ENCODE data around the gene BATF2.
"Not testable (repeated sequence)": the region's sequence is repeated elsewhere in the genome, so short reads cannot be mapped to it uniquely, and the experiment has no call there.

Gene BATF2

GRCh38 chr11:65013130-65013887 is 16.5 kb upstream of the BATF2 start:
- peak; percentile 38 for DNase-seq

DNA sequence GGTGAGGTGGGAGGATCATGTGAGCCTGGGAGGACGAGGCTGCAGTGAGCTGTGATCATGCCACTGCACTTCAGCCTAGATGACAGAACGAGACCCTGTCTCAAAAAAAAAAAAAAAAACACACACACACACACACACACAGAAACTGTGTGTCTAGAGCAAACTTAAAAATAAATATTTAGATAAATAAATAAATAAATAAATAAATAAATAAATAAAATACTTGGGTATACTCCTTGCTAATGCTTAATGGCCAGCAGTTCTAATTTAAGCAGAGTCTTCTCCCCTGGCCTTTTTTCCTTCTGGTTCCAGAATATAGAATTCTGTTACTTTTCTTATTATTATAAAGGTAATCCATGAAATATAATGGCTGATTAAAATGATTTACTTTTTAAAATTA is 12.1 kb upstream of the BATF2 start:
- DNase-seq: no peak

GRCh38 chr11:65008016-65008415 is 11.2 kb upstream of the BATF2 start:
- no peak for DNase-seq

DNA sequence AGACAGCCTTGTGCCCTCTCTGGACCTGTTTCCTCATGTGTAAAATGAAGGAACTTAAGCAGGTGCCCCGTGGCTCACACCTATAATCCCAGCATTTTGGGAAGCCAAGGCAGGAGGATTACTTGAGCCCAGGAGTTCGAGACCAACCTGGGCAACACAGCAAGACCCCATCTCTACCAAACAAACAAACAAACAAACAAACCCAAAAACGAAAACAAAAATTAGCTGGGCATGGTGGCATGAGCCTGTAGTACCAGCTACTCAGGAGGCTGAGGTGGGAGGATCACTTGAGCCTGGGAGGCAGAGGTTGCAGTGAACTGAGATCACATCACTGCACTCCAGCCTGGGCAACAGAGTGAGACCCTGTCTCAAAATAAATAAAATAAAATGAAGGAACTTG is 7.2 kb upstream of the BATF2 start:
- DNase-seq: not testable (repeated sequence)

DNA sequence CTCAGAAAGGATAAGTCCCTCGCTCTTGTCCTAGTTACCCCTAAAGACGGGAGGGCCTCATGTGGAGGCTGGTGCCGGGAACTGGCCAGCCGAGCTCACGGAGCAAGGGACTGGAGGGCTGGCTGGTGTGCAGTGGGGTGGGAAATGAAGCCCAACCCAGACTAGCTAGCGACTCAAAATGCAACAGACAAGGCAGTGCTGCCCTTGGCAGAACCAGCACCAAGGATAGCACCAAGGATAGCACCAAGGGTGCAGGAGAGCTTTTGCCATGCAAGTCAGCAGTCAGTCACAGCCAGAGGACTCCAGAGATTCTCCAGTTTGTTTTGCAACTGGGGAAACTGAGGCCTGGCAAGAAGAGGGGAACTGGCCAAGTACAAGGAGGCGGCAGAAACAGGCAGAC is 6.5 kb upstream of the BATF2 start:
- DNase-seq: no peak

DNA sequence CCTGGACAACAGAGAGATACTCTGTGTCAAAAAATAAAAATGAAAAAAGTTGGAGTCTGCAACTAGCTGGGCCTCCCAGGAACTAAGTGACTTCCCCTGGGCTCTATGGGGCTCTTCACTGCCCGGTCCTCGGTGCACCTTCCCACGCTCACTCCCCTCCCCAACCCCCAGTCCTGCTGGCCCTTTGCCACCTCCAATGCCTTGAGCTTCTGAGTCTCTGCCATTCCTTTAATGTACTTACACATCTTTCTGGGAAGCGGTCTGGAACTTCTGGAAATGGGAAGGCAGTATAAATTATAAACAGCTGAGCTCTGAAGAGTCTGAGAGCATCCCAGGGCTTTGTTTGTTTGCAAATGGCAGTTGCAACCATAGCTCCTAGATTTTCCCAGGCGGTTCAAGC is 5.9 kb upstream of the BATF2 start:
- no peak for DNase-seq

DNA sequence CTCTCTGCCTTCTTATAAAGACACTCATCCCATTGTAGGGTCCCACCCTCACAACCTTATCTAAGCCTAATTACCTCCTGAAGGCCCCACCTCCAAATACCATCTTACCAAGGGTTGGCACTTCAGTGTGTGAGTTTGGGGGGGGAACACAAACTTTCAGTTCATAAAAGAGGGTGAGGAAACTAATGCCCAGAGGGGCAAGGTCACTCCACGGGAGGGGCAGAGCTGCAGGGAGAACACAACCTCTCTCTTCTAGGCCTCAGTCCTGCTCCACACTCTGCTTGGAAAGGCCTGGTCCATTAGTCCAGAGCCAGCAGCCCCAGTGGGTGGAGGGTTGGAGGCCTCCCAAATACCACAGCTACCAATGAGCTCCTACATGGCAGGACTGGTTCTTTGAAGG is 2.7 kb upstream of the BATF2 start:
- DNase-seq: no peak

DNA sequence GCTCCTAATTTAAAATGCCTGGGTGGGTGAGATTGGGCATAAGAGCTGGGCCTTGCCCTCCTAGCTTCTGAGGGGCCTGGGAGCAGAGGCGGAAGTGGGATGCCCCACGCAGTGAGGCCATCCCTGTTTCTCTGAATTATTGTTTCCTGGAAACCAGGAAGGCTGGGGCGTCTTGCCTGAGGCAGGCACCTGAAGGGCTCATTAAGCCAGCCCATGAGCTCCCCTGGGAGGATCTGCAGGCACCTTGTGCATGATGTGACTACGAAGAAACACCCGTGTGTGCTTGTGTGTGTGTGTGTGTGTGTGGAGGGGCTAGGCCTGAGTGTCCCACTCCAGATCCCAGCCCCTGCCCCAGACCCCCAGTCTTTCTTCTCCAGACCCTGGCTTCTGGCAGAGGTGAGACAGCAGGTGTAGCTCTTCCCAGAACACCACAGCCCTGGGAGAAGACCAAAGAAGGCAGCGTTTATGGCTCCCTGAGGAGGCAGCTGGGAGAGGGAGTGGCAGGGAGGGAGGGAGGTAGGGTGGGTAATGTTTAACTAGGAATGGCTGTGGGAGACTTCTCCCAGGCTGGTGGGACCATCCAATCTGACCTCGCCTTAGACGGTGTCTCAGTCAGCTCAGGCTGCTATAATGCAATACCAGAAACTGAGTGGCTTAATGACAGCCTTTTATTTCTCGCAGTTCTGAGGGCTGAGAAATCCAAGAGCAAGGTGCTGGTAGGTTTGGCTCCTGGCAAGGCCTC is 2.1 kb upstream of the BATF2 start:
- DNase-seq: no peak

DNA sequence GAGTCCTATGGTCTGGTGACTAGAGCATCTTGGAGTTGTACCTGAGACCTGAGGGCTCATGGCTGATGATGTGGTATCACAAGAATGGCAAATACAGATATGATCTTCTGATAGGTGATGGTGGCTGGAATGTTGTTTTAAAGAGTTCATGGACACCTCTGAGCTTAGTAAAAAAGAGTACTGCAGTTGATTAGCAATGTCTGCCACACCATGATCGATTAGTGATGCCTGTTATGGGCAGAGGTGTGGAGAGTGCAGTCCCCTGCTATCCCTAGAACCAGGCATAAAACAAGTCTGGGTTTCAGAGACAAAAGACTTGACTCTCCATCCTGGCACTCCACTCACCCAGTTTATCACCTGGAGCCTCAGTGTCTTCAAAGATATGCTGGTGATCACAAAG is 1.4 kb upstream of the BATF2 start:
- no peak for DNase-seq

- no peak for DNase-seq
These were observed 453 bp downstream of the BATF2 start for GRCh38 chr11:64996327-64996709.

GRCh38 chr11:64994318-64994717 is 2.5 kb downstream of the BATF2 start:
- no peak for DNase-seq

DNA sequence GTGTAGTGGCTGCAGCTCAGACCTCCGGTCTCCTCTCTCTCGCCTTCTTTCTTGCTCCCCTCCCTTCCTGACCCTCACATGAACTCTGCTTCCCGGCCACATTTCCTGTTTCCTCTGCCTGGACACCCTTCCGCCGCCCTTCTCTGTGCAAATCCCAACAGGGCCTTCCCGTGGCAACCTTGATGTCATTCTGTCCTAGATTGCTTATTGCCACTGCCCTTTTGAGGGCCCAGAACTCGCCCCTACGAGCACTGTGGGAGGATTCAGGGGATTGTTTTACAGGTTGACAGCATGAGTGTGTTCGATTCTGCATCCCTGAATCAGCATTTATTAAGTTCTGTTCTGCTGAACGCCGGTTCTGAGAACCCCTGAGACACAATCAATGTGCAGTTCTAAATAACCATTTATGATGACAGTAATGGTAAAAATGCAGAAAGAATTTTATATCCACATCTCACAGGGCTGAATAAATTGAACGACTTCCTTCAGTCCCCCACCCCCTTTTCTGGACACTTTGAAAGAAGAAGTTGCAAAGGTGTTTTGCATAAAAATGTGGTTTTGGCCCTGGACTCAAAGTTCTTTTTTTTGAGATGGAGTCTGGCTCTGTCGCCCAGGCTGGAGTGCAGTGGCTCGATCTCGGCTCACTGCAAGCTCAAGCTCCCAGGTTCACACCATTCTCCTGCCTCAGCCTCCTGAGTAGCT is 6.4 kb downstream of the BATF2 start:
- DNase-seq: no peak

DNA sequence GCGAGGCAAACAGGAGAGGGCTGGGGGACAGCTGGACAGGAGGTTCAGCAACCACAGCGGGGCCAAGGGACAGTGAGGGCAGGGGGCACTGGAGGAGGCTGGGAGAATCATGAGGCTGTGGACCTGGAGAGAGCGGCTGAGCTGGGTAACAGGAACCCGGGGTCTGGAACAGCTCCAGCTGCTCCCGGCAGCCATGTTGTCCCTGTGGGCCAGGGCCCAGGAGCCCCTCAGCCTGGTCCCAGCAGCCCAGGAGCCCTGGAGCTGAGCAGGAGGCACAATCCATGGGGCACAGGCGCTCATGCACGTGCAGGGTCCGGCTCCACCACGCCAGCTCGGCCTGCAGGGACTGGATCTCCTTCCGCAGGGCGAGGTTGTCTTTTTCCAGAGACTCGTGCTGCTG is 7.4 kb downstream of the BATF2 start:
- DNase-seq: no peak

- no peak for DNase-seq
These were observed 8.5 kb downstream of the BATF2 start for GRCh38 chr11:64987998-64988854.

DNA sequence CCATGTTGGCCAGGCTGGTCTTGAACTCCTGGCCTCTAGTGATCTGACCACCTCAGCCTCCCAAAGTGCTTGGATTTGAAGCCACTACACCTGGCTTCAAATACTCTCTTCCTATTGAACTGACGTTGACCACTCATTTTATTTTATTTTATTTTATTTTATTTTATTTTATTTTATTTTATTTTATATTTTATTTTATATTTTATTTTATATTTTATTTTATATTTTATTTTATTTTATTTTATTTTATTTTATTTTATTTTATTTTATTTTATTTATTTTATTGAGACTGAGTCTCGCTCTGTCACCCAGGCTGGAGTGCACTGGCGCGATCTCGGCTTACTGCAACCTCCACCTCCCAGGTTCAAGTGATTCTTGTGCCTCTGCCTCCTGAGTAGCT is 13.4 kb downstream of the BATF2 start:
- DNase-seq: not testable (repeated sequence)

DNA sequence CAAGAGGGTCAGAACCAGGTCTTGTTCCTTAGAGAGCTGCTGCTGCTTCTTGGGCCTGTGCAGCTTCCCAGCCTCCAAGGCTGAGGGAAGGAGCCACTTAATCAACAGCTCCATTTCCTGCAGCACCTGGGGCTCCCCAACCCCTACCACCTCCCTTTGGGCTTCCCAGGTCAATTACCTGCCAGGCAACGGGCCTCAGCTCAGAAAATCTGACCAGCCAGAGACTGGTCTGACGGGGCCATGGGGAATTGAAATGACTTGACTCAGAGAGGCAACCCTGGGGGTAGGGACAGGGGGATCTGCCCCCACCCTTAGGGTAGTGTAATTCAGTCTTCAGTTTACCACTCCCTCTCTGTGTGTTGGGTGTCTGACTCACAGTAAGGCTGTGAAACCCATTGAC is 20.1 kb downstream of the BATF2 start:
- no peak for DNase-seq

DNA sequence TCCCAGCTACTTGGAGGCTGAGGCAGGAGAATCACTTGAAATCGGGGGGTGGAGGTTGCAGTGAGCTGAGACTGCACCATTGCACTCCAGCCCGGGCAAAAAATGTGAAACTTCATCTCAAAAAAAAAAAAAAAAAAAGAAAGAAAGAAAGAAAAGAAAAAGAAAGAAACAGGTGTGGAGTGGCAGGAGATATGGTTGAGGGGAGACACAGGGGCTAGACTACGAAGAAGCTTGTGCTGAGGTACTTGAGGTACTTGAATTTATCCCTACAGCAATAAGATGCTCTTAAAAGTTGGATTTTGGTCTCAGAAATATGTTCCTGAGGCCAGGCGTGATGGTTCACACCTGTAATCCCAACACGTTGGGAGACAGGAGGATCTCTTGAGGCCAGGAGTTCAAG is 22.6 kb downstream of the BATF2 start:
- DNase-seq: no peak

DNA sequence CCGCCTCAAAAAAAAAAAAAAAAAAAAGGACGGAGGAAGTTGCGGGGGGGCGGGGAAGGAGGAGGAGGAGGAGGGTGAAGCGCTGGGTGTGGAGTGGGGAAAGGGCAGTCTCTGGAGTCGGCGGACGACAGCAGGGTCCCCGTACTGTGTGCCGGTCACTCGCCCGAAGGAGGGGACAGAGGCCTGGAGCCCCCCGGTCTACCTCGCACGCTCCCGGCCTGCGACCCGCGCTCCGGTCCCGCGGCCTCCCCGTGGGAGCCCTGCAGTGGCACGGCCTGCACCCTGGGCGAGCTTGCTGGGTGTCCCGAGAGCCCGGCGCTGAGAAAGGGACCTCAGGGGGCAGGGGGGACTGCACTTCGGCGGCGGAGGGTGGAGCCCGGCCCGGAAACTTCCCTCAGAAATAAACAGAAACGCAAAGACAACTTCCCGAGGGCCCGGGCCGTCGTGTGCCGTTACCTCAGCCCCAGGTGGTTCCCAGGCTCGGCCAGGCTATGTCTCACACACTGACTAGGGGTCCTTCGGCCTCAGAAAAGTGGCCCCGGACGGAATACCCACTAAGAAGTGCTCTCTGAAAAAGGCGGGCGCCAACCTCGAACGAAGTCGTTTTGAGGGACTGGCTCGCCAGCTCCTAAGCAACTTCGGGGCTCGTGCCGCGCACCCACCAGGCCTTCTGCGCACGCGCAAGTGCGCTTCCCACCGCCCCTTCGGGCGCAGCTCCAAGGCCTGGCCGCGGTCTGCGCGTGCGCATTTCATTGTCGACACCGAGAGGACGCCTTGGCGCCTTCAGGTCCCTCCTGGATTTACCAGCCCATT is 25.1 kb downstream of the BATF2 start, which contains the start of gene MAJIN:
Gene MAJIN (minus strand): TSS at position 688 of the 813 bp plus-strand sequence. CDS start 12,703 bp downstream, outside the sequence.
- peak; percentile 27 for DNase-seq

DNA sequence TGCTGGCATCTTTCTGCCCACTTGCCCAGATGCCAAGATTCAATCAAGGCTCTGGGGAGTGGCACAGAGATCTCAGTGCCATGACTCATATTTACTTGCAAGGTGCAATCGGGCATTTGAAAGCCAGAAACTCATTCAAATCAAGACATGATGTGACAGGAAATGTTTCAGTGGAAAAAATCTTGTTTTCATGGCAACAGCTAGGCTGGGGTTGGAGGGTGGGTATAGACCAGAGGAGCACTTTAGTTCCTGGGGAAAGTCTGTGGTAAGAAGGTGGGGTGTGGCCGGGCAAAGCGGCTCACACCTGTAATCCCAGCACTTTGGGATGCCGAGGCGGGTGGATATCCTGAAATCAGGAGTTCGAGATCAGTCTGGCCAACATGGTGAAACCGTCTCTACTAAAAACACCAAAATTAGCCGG is 26.0 kb downstream of the BATF2 start:
- DNase-seq: no peak

GRCh38 chr11:64969209-64969608 is 27.6 kb downstream of the BATF2 start:
- DNase-seq: no peak

- DNase-seq: no peak
These were observed 29.4 kb downstream of the BATF2 start for GRCh38 chr11:64967375-64967774.

DNA sequence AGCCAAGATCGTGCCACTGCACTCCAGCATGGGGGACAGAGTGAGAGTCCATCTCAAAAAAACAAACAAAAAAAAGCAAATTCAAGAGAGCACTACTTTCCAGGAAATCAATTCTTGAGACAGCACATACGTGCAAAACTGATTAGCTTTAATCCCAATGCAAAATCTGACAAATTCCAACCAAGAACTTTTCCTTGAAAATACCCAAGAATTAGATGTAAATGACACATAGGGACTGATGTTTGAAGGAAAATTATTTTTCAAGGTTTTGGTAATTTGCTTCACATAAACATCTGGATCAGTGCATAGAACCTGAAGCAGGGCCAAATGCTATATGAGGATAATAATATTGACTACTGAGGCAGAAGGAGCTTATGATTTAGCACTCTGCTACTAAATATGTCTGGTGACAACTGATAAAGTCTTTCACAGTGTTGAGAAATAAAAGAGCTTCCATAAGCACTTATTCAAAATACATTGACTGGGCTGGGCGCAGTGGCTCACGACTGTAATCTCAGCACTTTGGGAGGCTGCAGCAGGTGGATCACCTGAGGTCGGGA is 33.6 kb downstream of the BATF2 start:
- no peak for DNase-seq
